GM21423 (cell line): ENCODE results near the gene ACOT12.
"Not testable (repeated sequence)": the region's sequence is repeated elsewhere in the genome, so short reads cannot be mapped to it uniquely, and the experiment has no call there.

Experiments
- ATAC-seq: cut with Tn5 transposase; IDR thresholded peaks from one replicate; pipeline ENCODE4 v1.9.1; 2021; ENCODE audit warnings: mild to moderate bottlenecking, moderate library complexity; ENCODE audit not compliant: unreplicated experiment

The ACOT12 gene

DNA sequence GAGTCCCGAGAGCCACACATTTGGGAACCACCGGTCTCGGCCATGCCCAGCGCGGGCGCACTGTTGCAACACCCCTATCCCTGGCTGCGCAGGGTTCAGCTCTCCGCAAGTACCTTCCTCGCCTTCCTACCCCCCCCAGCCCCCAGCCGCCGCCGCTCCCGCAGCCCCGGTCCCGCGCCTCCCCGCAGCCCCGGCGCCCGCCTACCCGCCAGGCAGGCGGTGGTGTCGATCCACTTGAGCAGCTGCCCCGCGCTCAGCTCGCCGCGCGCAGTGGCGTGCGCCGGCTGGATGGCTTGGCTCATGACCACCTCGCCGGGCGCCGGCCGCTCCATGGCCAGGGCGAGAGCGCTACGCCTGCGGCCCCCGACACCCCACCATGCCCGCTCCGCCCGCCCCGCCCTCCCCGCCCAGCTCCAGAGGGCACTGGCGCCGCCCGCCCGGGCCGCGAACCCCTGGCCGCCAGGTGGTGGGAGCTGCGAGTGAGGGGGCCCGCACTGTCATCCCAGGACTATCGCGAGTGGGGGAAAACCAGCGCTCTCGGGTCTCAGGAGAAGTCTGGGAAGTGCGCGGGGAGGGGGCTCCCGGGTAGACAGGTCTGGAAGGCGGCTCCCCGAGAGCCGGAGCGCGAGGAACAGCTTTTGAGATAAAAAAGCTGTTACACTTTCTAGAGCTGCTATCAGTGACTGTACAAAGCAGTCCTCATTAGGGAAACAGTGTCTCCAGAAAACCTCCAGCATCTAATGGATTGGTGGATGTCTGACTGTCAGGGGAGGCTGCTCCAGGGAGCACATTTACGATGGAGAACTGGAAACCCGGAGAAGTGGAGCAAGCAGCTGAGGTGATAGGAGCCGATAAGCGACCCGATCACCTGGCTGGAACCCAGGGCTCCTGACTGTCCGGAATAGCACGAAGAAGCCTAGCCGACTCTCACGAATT is at the start of gene ACOT12:
TSS of gene ACOT12 (minus strand) at position 352 of the 936 bp plus-strand sequence. CDS start at position 332, 20 bp downstream.
- ATAC-seq: no peak

DNA sequence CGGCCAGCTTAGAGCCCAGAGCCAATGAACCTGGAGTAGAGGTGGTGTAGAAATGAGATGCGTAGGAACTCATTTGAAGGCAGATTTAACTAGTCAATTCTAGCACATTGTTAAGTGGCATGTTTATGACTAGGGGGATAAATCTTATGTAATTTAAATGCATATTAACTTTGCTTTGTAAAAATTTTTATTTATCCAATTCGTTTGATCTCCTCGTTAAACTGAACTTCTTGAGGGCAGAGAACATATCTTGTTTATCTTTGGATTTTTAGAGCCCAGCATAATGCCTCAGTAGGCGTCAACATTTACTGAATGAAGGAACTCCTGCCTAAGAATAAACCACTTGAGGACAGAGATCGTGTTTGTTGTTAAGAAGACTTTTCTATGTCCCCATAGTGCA is 41.1 kb upstream of the ACOT12 start:
- no peak for ATAC-seq

DNA sequence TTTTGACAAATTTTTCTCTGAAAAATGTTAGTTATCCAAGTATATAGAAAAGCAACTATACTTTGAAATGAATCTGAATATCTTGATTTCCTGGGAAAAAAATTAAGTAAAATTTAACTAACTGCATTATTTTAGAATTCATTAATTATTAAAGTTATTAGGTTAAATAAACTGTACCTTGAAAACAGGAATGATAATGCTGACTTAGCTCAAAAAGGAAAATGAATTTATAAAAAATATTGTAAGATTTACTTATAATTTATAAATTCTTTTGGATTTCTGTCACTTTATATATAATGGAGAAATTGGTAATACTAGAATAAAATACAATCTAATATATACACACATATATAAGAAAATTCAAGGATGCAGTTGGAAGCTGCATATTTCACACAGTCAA is 36.1 kb upstream of the ACOT12 start:
- no peak for ATAC-seq

DNA sequence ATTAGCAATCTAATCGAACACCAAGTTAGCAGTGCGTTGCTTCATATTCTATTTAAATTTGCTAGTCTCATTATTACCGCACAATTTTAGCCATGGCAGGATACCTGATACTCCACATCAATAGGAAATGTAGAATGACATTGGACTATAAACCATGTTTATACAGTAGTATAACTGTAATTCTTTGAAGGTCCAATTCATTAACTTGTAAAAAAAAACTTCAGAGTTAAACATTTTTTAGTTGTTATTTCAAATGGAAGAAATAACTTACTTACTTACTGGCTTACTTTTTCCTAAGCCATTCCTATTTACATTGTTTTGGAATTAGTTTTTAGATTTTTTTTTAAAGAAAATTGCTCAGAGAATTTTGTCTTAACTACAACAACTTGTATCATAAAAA is 35.4 kb upstream of the ACOT12 start:
- no peak for ATAC-seq

DNA sequence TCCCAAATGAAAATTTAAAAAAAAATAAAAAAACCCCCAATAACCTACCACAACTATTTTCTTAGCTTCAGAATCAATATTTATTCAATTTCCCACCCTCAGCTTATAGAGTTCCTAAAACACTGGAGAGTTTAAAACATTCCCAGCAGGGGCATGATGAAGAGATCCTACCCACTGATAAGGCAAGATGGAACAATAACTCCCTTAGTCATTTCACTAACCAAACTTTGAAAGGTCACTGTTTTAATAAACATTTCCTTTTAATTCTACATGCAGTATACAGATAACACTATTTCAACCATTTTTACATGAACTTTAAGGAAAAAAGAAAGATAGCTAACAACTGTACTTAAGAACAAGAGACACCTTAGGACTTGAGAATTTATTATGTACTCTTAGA is 34.9 kb upstream of the ACOT12 start:
- no peak for ATAC-seq

DNA sequence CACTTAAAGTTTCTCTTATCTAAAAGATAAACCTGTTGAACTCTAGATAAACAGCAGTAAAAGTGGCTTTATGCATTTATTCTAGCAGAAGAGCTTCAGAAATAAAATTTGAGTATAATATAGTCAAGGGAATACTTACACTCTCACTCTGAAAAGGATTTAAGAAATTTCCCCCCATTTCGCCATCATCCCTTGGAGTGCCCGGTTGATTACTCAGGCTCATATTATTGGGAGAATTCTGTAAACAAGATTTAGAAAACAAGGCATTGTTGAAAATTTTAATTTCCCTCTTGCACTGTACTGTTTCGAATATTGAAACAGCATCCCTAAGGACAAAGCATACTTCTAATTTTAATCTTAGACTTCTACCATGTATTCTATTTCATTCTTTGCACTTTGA is 34.5 kb upstream of the ACOT12 start:
- no peak for ATAC-seq

DNA sequence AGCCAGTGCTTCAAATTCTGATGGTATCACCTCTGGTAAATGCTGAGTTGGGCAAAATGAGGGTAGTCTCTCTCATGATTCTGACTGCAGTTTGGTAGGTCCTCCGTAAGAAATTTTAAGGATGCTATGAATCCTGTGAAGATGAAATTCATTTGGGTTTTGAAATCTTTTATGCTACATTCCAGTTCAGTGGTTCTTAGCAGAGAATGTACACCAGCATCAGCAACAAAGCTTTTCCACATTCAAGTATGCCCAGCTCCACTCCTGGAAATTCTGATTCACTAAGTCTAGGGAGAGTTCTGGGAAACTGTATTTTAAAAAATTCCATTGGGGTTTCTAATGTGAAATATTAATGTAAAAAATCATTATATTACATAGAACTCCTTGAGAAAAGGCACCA is 33.6 kb upstream of the ACOT12 start:
- no peak for ATAC-seq

DNA sequence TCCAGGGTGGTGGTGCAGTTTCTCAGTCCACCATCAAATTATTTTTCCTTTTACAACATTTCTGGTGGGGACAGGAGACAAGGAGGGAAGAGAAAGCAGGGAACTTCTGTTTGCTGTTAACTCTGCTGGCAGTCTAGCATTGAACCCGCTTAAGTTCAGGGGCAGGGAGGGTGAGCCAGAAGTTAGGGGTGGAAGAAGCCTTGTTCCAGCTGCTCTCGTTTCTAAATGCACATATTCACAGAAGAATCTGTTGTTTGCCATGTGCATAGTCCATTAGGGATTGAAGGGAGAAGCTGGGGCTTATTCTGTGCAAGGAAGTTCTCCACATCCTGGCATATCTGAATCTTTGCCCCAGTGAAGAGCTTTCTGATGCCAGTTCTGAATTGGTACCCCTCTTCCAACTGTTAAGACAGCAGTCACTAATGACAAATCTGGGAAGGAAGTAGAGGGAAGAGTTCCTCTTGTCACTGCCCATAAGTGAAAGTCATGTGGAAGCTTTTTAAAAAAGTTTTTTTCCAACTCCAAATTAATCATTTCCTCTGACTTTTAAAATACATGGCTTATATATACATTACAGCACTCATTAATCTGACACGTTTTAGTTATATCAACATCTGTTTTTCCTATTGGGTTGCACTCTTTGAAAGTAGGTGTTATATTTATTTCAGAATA is 32.6 kb upstream of the ACOT12 start:
- ATAC-seq: no peak

DNA sequence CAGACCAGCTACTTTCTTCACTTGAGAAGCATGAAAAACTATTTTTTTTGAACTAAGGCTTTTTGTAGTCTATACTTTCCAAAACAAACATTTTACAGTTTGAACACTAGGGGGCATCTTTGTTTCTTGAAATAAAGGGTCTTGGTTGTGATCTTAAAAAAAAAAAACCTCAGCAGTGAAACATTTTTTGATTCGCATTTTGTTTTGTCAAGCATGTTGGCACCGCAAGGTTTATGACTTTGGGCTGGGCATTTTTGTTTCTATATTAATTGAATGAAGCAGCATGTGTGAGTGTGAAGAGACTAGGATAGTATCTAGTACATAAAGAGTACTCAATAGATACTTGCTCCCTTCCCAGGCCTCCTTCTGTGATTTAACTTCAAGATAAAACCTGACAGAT is 31.6 kb upstream of the ACOT12 start:
- no peak for ATAC-seq

DNA sequence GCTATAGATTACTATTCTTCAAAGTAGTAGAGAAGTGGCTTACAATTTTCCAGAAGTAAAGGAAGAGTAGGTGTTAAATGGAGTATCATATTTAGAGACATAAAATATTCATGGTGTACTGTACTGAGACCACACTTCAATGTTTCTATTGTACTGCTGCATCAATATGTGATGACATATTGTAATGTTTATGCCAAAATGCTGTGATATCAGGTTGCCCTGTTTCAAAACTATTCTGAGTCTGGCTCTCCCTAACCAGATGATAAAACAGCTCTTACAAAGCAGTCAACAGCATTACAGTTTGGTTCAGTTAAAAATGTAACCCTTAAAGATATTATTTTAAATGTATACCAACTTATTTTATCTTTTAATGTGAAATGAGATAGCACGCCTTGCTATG is 30.8 kb upstream of the ACOT12 start:
- ATAC-seq: no peak

DNA sequence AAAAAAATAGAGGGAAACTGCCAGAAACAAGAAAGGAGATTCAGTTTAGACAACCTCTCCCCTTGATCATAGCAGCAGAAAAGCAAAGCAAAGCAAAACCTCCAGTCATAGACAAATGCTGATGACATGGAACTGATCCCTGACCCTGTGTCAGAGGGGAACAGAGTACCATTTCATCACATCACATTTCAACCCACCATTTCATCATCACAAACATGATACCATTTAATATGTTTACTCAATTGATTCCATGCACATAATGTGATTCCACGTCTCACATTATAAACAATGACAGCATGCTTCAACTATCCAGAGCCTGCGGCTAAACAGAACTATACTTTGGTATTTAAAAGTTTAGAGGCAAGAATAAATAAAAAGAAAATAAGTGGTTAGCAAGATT is 28.7 kb upstream of the ACOT12 start:
- ATAC-seq: no peak

DNA sequence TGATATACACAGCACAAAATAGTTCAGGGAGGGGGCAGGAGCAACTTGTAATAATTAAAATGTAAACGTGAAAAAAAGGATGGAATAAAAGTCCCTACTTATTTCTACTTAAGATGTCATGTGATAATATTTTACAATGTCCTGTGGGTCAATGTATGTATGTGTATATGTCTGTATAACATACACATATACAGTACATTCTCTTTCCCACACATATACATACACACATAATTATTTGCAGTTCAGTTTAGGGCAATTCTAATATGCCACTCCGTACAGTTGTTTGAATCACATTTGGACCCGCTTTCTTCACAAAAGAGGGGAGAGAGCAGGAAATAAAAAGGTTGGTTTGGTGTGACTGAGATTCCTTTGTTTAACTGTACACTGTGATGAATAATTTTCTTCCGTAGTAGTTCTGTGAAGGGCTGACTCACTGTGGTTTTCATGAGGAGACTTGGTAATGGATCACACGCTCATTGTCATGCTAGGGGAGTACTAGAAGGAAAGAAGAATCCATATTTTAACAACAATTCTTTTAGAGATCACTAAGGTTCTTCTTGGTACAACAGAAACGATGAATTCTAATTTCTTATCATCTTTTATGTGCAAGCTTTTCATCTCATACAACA is 26.2 kb upstream of the ACOT12 start:
- ATAC-seq: peak; percentile 66

DNA sequence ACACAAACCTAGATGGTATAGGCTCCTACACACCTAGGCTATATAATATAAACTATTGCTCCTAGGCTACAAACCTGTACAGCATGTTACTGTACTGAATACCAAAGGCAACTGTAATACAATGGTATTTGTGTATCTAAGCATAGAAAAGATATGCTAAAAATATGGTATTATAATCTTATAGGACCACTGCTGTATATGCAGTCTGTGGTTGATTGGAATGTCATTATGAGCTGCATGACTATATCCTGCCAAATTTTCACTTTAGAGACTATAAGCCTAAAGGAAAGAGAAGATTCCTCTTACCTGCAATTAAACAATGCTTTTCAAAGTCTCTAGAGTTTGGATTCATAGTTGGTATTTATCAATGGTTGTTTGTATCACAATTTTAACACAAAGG is 24.7 kb upstream of the ACOT12 start:
- no peak for ATAC-seq

DNA sequence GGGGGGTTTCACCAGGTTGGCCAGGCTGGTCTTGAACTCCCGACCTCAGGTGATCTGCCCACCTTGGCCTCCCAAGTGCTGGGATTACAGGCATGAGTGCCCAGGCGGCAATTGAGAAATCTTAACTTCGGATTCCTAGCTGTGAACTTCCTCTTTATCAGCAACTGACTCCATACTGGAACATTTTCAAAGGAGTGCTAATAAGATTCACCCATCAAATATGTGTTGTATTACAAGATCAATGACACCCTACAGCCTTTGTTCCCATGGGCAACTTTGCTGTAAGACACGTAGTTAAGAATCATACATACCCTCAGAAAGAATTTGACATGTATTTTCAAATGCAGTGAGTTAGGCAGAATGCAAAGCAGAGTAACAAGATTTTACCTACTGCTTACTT is 23.1 kb upstream of the ACOT12 start:
- ATAC-seq: no peak

DNA sequence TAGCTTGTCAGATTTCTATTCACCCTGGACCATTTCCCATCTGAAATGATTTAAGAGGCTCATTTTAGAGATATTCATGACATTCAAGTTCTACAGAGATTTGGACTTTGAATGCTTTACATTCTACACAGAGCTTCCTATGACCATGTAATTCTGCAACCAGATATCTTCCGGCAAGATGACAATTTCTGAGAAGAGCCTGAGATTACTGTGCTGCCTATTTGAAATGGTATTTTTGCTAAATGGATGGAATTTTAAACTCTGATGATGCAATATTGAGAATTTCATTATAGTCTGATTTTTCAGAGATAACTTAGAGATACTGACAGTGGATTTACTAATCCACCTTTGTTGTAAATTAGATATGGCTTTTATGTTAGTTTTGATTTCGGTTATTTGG is 16.0 kb upstream of the ACOT12 start:
- no peak for ATAC-seq

DNA sequence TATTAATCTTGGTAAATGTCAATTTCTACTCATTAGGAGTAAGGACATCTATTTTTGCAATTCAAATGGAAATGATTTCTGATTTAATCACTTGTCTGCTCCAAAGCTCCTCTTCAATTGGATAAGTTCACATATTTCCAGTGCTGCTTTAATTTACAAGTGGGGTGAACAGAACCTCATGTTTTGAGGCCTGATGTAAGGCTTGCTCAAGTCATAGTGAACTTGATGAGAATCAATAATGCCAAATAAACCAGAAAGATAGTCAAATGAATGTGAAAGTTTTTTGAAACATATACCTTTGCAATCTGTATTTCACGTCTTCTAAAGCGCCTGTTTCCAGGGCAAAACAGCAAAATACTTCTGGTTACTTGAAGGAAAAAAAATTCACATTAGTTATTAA is 15.4 kb upstream of the ACOT12 start:
- no peak for ATAC-seq

DNA sequence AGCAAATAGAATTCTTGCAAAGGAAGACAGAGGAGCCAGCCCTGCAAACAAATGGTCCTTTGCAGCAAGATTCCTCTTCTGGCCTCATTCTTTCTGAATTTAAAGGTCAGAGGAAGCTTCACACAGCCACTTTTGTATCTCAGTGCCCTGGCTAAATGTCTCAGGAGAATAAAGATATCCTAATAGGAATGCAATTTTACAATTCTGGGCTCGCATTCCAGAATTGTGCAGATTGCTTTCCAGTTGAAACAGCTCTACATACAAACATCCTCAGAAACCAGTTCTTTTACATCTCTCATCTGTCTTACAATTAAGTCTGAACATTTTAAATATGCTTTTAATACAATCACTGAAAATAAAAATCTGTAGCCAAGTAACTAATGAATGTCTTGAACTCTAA is 14.6 kb upstream of the ACOT12 start:
- ATAC-seq: no peak

DNA sequence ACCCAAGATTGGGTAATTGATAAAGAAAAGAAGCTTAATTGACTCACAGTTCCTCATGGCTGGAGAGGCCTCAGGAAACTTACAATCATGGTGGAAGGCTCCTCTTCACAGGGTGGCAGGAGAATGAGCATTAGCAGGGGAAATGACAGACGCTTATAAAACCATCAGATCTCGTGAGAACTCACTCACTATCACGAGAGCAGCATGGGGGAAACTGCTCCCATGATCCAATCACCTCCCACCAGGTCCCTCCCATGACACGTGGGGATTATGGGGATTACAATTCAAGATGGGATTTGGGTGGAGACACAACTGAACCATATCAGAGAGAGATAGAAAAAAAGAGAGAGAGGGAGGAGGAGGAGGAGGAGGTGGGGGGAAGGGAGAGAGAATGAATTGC is 13.9 kb upstream of the ACOT12 start:
- not testable (repeated sequence) for ATAC-seq

DNA sequence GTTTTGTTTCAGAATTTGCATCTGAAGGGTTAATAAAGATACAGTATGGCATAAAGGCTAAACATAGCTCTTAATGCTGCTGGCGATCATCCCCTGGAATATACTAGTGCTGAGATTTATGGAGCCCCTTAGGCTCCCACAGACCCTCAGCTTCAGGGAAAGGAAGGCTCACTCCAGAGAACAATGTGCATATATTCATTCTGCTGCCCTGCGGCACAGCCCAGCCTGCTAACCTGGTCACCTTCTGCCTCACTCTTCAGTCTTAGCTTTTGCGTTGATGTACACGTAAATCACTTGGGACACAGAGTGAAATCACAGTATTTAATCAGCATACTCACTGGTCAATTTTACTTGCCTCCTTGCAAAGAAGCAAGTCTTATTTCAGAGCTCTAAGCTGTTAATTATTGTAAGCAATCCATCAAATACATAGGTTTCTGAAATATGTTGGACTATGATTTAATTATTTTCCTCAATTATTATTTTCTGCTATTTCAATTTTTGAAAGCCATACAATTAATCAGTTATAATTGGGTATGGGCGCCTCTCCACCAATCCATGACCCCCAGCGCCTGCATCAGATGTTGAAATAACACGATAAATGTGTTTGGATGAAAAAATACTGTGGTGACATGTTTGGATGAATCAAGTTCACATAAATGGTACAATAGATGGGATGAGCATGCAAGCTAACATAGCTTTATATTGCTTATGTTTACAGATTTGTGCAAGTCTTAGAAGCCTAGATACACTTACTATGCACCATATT is 11.4 kb upstream of the ACOT12 start:
- ATAC-seq: no peak

DNA sequence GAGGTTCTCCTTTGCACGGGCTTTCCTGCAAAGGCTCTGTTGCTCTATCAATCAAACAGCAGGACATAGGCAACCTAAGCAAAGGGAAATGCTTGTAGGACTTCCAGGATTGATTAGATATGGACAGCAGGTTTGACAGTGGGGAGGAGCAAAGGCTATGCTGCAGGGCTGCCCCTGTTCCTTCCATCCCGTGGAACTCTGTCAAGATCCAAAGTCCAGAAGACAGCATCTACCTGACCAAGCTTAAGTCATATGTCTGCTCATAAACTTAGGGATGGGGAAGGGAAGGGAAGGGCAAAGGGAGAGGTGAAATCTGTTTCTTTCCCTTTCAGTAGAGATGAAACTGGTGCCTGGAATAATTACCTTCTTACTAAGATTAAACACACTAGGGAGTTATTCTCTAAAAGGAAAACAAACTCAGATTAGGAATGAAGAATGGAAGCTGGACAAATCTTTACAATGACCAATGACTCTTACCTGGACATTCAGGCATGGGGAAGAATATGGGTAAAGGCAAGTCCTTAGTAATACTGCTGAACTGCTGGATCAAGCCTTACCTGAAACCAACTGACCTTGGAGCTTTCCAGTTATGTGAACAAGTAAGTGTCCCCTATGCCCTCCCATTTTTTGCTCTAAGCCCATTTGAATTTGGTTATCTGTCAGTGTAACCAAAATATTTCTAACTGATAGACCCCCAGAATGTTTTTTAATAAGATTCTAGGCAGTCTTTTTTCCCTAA is 8.4 kb upstream of the ACOT12 start:
- no peak for ATAC-seq
